Measurements from ENCODE around the gene FAM114A1. TPM values are rescaled to one million over a fixed set of nuclear protein-coding genes. Genes with fewer than 3 reads are reported as not detected.

FAM114A1 gene
- total RNA-seq: 10 to 100 TPM; 57.7 to 73.2 TPM

- Histone ChIP-seq H3K27me3 (no peaks in the 10 kb centered on the region), H3K36me3 (no peaks in the 10 kb centered on the region), H3K9me3 (no peaks in the 10 kb centered on the region), H3K4me3 (peak within 1 kb of the TSS; percentile 89 to 92), H3K27ac (peak within 1 kb of the TSS; percentile 92 to 96), H3K4me1 (peaks cover 0 to 34% of the 10 kb centered on the region in 2 donors)
- TF ChIP-seq CTCF (IDR thresholded peaks at IDR 0.05): no peak
- peak; percentile 83 for DNase-seq (ENCODE audit: low spot score)
Observed at GRCh38 chr4:38867478-38868058, at the start of gene FAM114A1. Gene FAM114A1, plus strand, starts transcription at chr4:38867806. Its CDS starts 10,273 bp downstream, at chr4:38878079.

GRCh38 chr4:38818441-38818976 is 49.1 kb upstream of the FAM114A1 start:
- no peak for DNase-seq (ENCODE audit: low spot score)
- Histone ChIP-seq H3K36me3 (no peaks in the 10 kb centered on the region), H3K27me3 (no peaks in the 10 kb centered on the region), H3K4me1 (no peaks in the 10 kb centered on the region), H3K9me3 (no peaks in the 10 kb centered on the region), H3K4me3 (no peak overlapping the region), H3K27ac (no peak overlapping the region)
- no peak for TF ChIP-seq CTCF (IDR thresholded peaks at IDR 0.05)

GRCh38 chr4:38819569-38819968 is 48.0 kb upstream of the FAM114A1 start:
- Histone ChIP-seq H3K4me1 (no peaks in the 10 kb centered on the region), H3K9me3 (no peaks in the 10 kb centered on the region), H3K36me3 (no peaks in the 10 kb centered on the region), H3K4me3 (no peak overlapping the region), H3K27ac (no peak overlapping the region), H3K27me3 (no peaks in the 10 kb centered on the region)
- TF ChIP-seq CTCF (IDR thresholded peaks at IDR 0.05): no peak
- no peak for DNase-seq (ENCODE audit: low spot score)

- Histone ChIP-seq H3K36me3 (no peaks in the 10 kb centered on the region), H3K4me1 (no peaks in the 10 kb centered on the region), H3K9me3 (no peaks in the 10 kb centered on the region), H3K4me3 (no peak overlapping the region), H3K27me3 (no peaks in the 10 kb centered on the region), H3K27ac (no peak overlapping the region)
- no peak for DNase-seq (ENCODE audit: low spot score)
- no peak for TF ChIP-seq CTCF (IDR thresholded peaks at IDR 0.05)
Observed at GRCh38 chr4:38820329-38821061, 47.1 kb upstream of the FAM114A1 start.

GRCh38 chr4:38821739-38822138 is 45.9 kb upstream of the FAM114A1 start:
- Histone ChIP-seq H3K4me1 (no peaks in the 10 kb centered on the region), H3K27ac (no peak overlapping the region), H3K36me3 (no peaks in the 10 kb centered on the region), H3K4me3 (no peak overlapping the region), H3K9me3 (no peaks in the 10 kb centered on the region), H3K27me3 (no peaks in the 10 kb centered on the region)
- TF ChIP-seq CTCF (IDR thresholded peaks at IDR 0.05): no peak
- DNase-seq (ENCODE audit: low spot score): no peak
